ENCODE data around the gene BACE1.

Gene BACE1

GRCh38 chr11:117314840-117315239 is 1.2 kb downstream of the BACE1 start:
- Histone ChIP-seq H3K4me2 (ENCODE audit: low read length) (peak overlapping the region; percentile 69), H3K18ac (ENCODE audit: low read length) (no peak overlapping the region), H4K8ac (ENCODE audit: low read depth, low read length) (peak overlapping the region; percentile 51), H3K4ac (ENCODE audit: low read depth, low read length) (no peak overlapping the region), H3K27me3 (ENCODE audit: insufficient read depth, low read length) (no peaks in the 10 kb centered on the region), H2BK12ac (ENCODE audit: low read length) (no peak overlapping the region), H4K91ac (ENCODE audit: low read depth, low read length) (no peak overlapping the region), H3K79me1 (ENCODE audit: low read length) (no peaks in the 10 kb centered on the region), H3K9ac (ENCODE audit: low read length) (no peak overlapping the region), H3K79me2 (ENCODE audit: control insufficient read depth, insufficient read depth, low read length, poor library complexity) (peaks cover 5% of the 10 kb centered on the region), H2BK120ac (ENCODE audit: insufficient read depth, low read length, poor library complexity) (no peak overlapping the region), H2AK5ac (ENCODE audit: low read length) (no peak overlapping the region), H3K9me3 (ENCODE audit: insufficient read depth, low read depth, low read length) (no peaks in the 10 kb centered on the region), H4K12ac (ENCODE audit: low read depth, low read length) (no peak overlapping the region), H2BK5ac (ENCODE audit: low read depth, low read length, poor library complexity) (no peak overlapping the region), H3K27ac (ENCODE audit: low read depth, low read length) (no peak overlapping the region), H3K23ac (ENCODE audit: low read length) (no peak overlapping the region), H2AFZ (ENCODE audit: insufficient read depth, low read length, poor library complexity) (no peak overlapping the region), H3K4me3 (ENCODE audit: low read depth, low read length) (no peak overlapping the region), H3K4me1 (ENCODE audit: control insufficient read depth in 1 of 2, insufficient read depth in 2 of 2, low read length in 2 of 2) (peaks cover 10 to 13% of the 10 kb centered on the region in 2 experiments), H3K14ac (ENCODE audit: low read length) (no peak overlapping the region), H3K36me3 (ENCODE audit: control insufficient read depth in 1 of 2, insufficient read depth in 2 of 2, low read length in 2 of 2) (no peaks in the 10 kb centered on the region)
- DNase-seq: no peak
- no CpG with 5 or more reads among the region's 10 CpGs for WGBS (ENCODE audit: extremely low coverage, insufficient coverage, insufficient read length)

- no peak overlapping the region for H3K27ac ChIP-seq (ENCODE audit: low read depth, low read length)
- no peaks in the 10 kb centered on the region for H3K36me3 ChIP-seq (ENCODE audit: control insufficient read depth in 1 of 2, insufficient read depth in 2 of 2, low read length in 2 of 2)
- no peaks in the 10 kb centered on the region for H3K27me3 ChIP-seq (ENCODE audit: insufficient read depth, low read length)
- no peak overlapping the region for H2AFZ ChIP-seq (ENCODE audit: insufficient read depth, low read length, poor library complexity)
- no peak overlapping the region for H2BK120ac ChIP-seq (ENCODE audit: insufficient read depth, low read length, poor library complexity)
- no peaks in the 10 kb centered on the region for H3K9me3 ChIP-seq (ENCODE audit: insufficient read depth, low read depth, low read length)
- no peak overlapping the region for H3K23ac ChIP-seq (ENCODE audit: low read length)
- peak in 1 of 2 donors; percentile 50 for DNase-seq
- H3K14ac ChIP-seq (ENCODE audit: low read length): no peak overlapping the region
- no peak overlapping the region for H3K9ac ChIP-seq (ENCODE audit: low read length)
- H3K4me1 ChIP-seq (ENCODE audit: control insufficient read depth in 1 of 2, insufficient read depth in 2 of 2, low read length in 2 of 2): peaks cover 10 to 13% of the 10 kb centered on the region in 2 experiments
- no peaks in the 10 kb centered on the region for H3K79me1 ChIP-seq (ENCODE audit: low read length)
- no peak overlapping the region for H3K4ac ChIP-seq (ENCODE audit: low read depth, low read length)
- H3K18ac ChIP-seq (ENCODE audit: low read length): no peak overlapping the region
- no peak overlapping the region for H3K4me3 ChIP-seq (ENCODE audit: low read depth, low read length)
- no peak overlapping the region for H4K12ac ChIP-seq (ENCODE audit: low read depth, low read length)
- H3K4me2 ChIP-seq (ENCODE audit: low read length): peak overlapping the region; percentile 69
- no CpG with 5 or more reads among the region's 14 CpGs for WGBS (ENCODE audit: extremely low coverage, insufficient coverage, insufficient read length)
- no peak overlapping the region for H4K91ac ChIP-seq (ENCODE audit: low read depth, low read length)
- no peak overlapping the region for H2BK12ac ChIP-seq (ENCODE audit: low read length)
- no peak overlapping the region for H2BK5ac ChIP-seq (ENCODE audit: low read depth, low read length, poor library complexity)
- no peak overlapping the region for H2AK5ac ChIP-seq (ENCODE audit: low read length)
- no peak overlapping the region for H4K8ac ChIP-seq (ENCODE audit: low read depth, low read length)
- peaks cover 5% of the 10 kb centered on the region for H3K79me2 ChIP-seq (ENCODE audit: control insufficient read depth, insufficient read depth, low read length, poor library complexity)
Measured at GRCh38 chr11:117313828-117314768, 2.0 kb downstream of the BACE1 start.

- no peak for DNase-seq
- Histone ChIP-seq H3K79me2 (ENCODE audit: control insufficient read depth, insufficient read depth, low read length, poor library complexity) (peaks cover 5% of the 10 kb centered on the region), H4K12ac (ENCODE audit: low read depth, low read length) (no peak overlapping the region), H3K27me3 (ENCODE audit: insufficient read depth, low read length) (no peaks in the 10 kb centered on the region), H2BK120ac (ENCODE audit: insufficient read depth, low read length, poor library complexity) (no peak overlapping the region), H3K9ac (ENCODE audit: low read length) (no peak overlapping the region), H2AK5ac (ENCODE audit: low read length) (no peak overlapping the region), H3K27ac (ENCODE audit: low read depth, low read length) (no peak overlapping the region), H2AFZ (ENCODE audit: insufficient read depth, low read length, poor library complexity) (no peak overlapping the region), H3K4me2 (ENCODE audit: low read length) (no peak overlapping the region), H4K8ac (ENCODE audit: low read depth, low read length) (no peak overlapping the region), H3K4ac (ENCODE audit: low read depth, low read length) (no peak overlapping the region), H3K9me3 (ENCODE audit: insufficient read depth, low read depth, low read length) (no peaks in the 10 kb centered on the region), H3K23ac (ENCODE audit: low read length) (no peak overlapping the region), H3K4me3 (ENCODE audit: low read depth, low read length) (no peak overlapping the region), H2BK5ac (ENCODE audit: low read depth, low read length, poor library complexity) (no peak overlapping the region), H3K79me1 (ENCODE audit: low read length) (no peaks in the 10 kb centered on the region), H3K18ac (ENCODE audit: low read length) (no peak overlapping the region), H3K36me3 (ENCODE audit: control insufficient read depth in 1 of 2, insufficient read depth in 2 of 2, low read length in 2 of 2) (no peaks in the 10 kb centered on the region), H2BK12ac (ENCODE audit: low read length) (no peak overlapping the region), H4K91ac (ENCODE audit: low read depth, low read length) (no peak overlapping the region), H3K14ac (ENCODE audit: low read length) (no peak overlapping the region), H3K4me1 (ENCODE audit: control insufficient read depth in 1 of 2, insufficient read depth in 2 of 2, low read length in 2 of 2) (peaks cover 10 to 13% of the 10 kb centered on the region in 2 experiments)
- WGBS (ENCODE audit: extremely low coverage, insufficient coverage, insufficient read length): no CpG with 5 or more reads among the region's 5 CpGs
Measured at GRCh38 chr11:117313091-117313490, 3.0 kb downstream of the BACE1 start.

GRCh38 chr11:117309310-117309709 is 6.7 kb downstream of the BACE1 start:
- no peak for DNase-seq
- Histone ChIP-seq H2BK120ac (ENCODE audit: insufficient read depth, low read length, poor library complexity) (no peak overlapping the region), H2AFZ (ENCODE audit: insufficient read depth, low read length, poor library complexity) (no peak overlapping the region), H3K27ac (ENCODE audit: low read depth, low read length) (no peak overlapping the region), H2BK5ac (ENCODE audit: low read depth, low read length, poor library complexity) (no peak overlapping the region), H3K4me3 (ENCODE audit: low read depth, low read length) (no peak overlapping the region), H3K4ac (ENCODE audit: low read depth, low read length) (no peak overlapping the region), H4K12ac (ENCODE audit: low read depth, low read length) (no peak overlapping the region), H3K4me2 (ENCODE audit: low read length) (no peak overlapping the region), H3K36me3 (ENCODE audit: control insufficient read depth in 1 of 2, insufficient read depth in 2 of 2, low read length in 2 of 2) (peaks cover 0 to 3% of the 10 kb centered on the region in 2 experiments), H2BK12ac (ENCODE audit: low read length) (no peak overlapping the region), H3K9ac (ENCODE audit: low read length) (no peak overlapping the region), H4K91ac (ENCODE audit: low read depth, low read length) (no peak overlapping the region), H3K4me1 (ENCODE audit: control insufficient read depth in 1 of 2, insufficient read depth in 2 of 2, low read length in 2 of 2) (peaks cover 0 to 3% of the 10 kb centered on the region in 2 experiments), H3K9me3 (ENCODE audit: insufficient read depth, low read depth, low read length) (no peaks in the 10 kb centered on the region), H3K79me2 (ENCODE audit: control insufficient read depth, insufficient read depth, low read length, poor library complexity) (no peaks in the 10 kb centered on the region), H2AK5ac (ENCODE audit: low read length) (no peak overlapping the region), H3K14ac (ENCODE audit: low read length) (no peak overlapping the region), H3K27me3 (ENCODE audit: insufficient read depth, low read length) (no peaks in the 10 kb centered on the region), H3K23ac (ENCODE audit: low read length) (no peak overlapping the region), H4K8ac (ENCODE audit: low read depth, low read length) (no peak overlapping the region), H3K18ac (ENCODE audit: low read length) (no peak overlapping the region), H3K79me1 (ENCODE audit: low read length) (no peaks in the 10 kb centered on the region)
- no CpG with 5 or more reads among the region's 7 CpGs for WGBS (ENCODE audit: extremely low coverage, insufficient coverage, insufficient read length)

Measured in trophoblast cell (in vitro differentiated cells and primary cell).